Caco-2 (cell line): ENCODE results near the gene RAPGEF1. TPM values are rescaled to one million over a fixed set of nuclear protein-coding genes. Genes with fewer than 3 reads are reported as not detected.

Experiments used
- BruUV-seq: library from RNA; stranded (reverse); fragments of 400-500 nt; replicated peaks from 2 replicates; lab custom pipeline; 2021; lab: Mats Ljungman, UMichigan
- CTCF ChIA-PET: fragments of 300-600 bp; sonication (Branson Sonifier 250); formaldehyde crosslinking; loops from one replicate; lab custom pipeline; 2022; ENCODE audit warnings: antibody characterized with exemption; lab: Charles Lee
- POLR2A ChIA-PET: fragments of 300-600 bp; sonication (Branson Sonifier 250); formaldehyde crosslinking; loops from one replicate; lab custom pipeline; 2022; ENCODE audit warnings: antibody characterized with exemption; lab: Charles Lee
- DNase-seq, 2 experiments: peaks; one replicate each; pipeline versions ENCODE4 v3.0.0 to v3.0.0-alpha.2; 2020 to 2022
- H3K27me3 ChIP-seq: replicated peaks from 2 replicates; pipeline ENCODE4 v1.6.0; 2011; ENCODE audit warnings: low read length; ENCODE audit not compliant: control insufficient read depth, insufficient read depth
- H3K36me3 ChIP-seq: 2 replicates; pipeline ENCODE4 v1.5.1; 2011; ENCODE audit warnings: low read length; ENCODE audit not compliant: control insufficient read depth, insufficient read depth
- H3K4me1 ChIP-seq: fragments of 250-450 bp; sonication (Bioruptor Pico); 2 replicates; pipeline ENCODE4 v1.5.1; 2020; ENCODE audit warnings: mild to moderate bottlenecking
- H3K4me3 ChIP-seq: 2 replicates; pipeline ENCODE4 v1.5.1; 2011; ENCODE audit warnings: low read depth, mild to moderate bottlenecking, control low read depth, low read length
- H3K9me3 ChIP-seq: fragments of 250-450 bp; sonication (Bioruptor Pico); 2 replicates; pipeline ENCODE4 v1.5.1; 2020; ENCODE audit warnings: mild to moderate bottlenecking, moderate library complexity
- H3K27ac Mint-ChIP-seq: one replicate; pipeline ENCODE4 v1.8.0; 2022; ENCODE audit warnings: mixed read lengths; ENCODE audit not compliant: unreplicated experiment
- H3K27me3 Mint-ChIP-seq: one replicate; pipeline ENCODE4 v1.8.0; 2022; ENCODE audit warnings: mixed read lengths; ENCODE audit not compliant: insufficient read depth, unreplicated experiment
- H3K36me3 Mint-ChIP-seq: one replicate; pipeline ENCODE4 v1.8.0; 2022; ENCODE audit warnings: mild to moderate bottlenecking, mixed read lengths; ENCODE audit not compliant: insufficient read depth, unreplicated experiment
- H3K4me1 Mint-ChIP-seq: one replicate; pipeline ENCODE4 v1.8.0; 2022; ENCODE audit warnings: low read depth, mixed read lengths; ENCODE audit not compliant: unreplicated experiment
- H3K4me3 Mint-ChIP-seq: one replicate; pipeline ENCODE4 v1.8.0; 2022; ENCODE audit warnings: mild to moderate bottlenecking, moderate library complexity, mixed read lengths; ENCODE audit not compliant: unreplicated experiment
- H3K9me3 Mint-ChIP-seq: one replicate; pipeline ENCODE4 v1.8.0; 2022; ENCODE audit warnings: mixed read lengths; ENCODE audit not compliant: unreplicated experiment
- CTCF ChIP-seq, 2 experiments: fragments of 200-600 bp in 1 of 2; IDR thresholded peaks; 1 replicate in 1 of 2; 2 replicates in 1 of 2; pipeline versions ENCODE4 v1.5.1 to v1.8.0; 2011 to 2022; ENCODE audit warnings: antibody characterized with exemption in 1 of 2, control low read depth in 1 of 2, inconsistent platforms in 1 of 2, low read depth in 1 of 2, low read length in 1 of 2, mild to moderate bottlenecking in 1 of 2, moderate library complexity in 1 of 2; ENCODE audit not compliant: insufficient read depth in 1 of 2, severe bottlenecking in 1 of 2, unreplicated experiment in 1 of 2
- intact Hi-C: fragments of 100-400 bp; cut with micrococcal nuclease; formaldehyde crosslinking; loops from one replicate; pipeline ENCODE4 v1.10.0; 2022; ENCODE audit not compliant: unreplicated experiment
- total RNA-seq: library from RNA; stranded (reverse); gene quantifications from 2 replicates; pipeline ENCODE4 v1.2.3, GENCODE V29; 2022

The RAPGEF1 gene
- total RNA-seq, 1 experiment from 2014 or later, result 75.4 TPM

GRCh38 chr9:131623655-131624330 is 116.1 kb downstream of the RAPGEF1 start:
- no TSS peak for BruUV-seq
- POLR2A ChIA-PET, result no interaction called here

GRCh38 chr9:131622523-131622922 is 117.4 kb downstream of the RAPGEF1 start:
- Mint-ChIP-seq H3K36me3 (peaks cover 43% of the 10 kb centered on the region), H3K4me1 (no peaks in the 10 kb centered on the region), H3K9me3 (no peaks in the 10 kb centered on the region), H3K4me3 (no peak overlapping the region), H3K27ac (no peak overlapping the region), H3K27me3 (no peaks in the 10 kb centered on the region)
- intact Hi-C loops, result no loop called here
- ChIA-PET POLR2A (no interaction called here), CTCF (no interaction called here)
- no TSS peak for BruUV-seq
- no peak for DNase-seq
- Histone ChIP-seq H3K9me3 (no peaks in the 10 kb centered on the region), H3K27me3 (no peaks in the 10 kb centered on the region), H3K4me3 (no peak overlapping the region), H3K4me1 (no peaks in the 10 kb centered on the region), H3K36me3 (peaks cover 3% of the 10 kb centered on the region; the same call in 1 of the 2 replicates)
- no peak for TF ChIP-seq CTCF (IDR thresholded peaks at IDR 0.05; ENCODE audit: insufficient read depth in 1 of 2, low read depth in 1 of 2, low read length in 1 of 2, severe bottlenecking in 1 of 2, unreplicated experiment in 1 of 2)

More at GRCh38 chr9:131623655-131624330, 116.1 kb downstream of the RAPGEF1 start:
- H3K4me3 ChIP-seq, result no peak overlapping the region
- no peak for DNase-seq
- Mint-ChIP-seq H3K36me3 (peaks cover 43% of the 10 kb centered on the region), H3K9me3 (no peaks in the 10 kb centered on the region), H3K27ac (no peak overlapping the region), H3K4me3 (no peak overlapping the region), H3K27me3 (no peaks in the 10 kb centered on the region), H3K4me1 (no peaks in the 10 kb centered on the region)
- H3K36me3 ChIP-seq, result peaks cover 3% of the 10 kb centered on the region; the same call in 1 of the 2 replicates
- intact Hi-C loops, result no loop called here
- no peaks in the 10 kb centered on the region for H3K27me3 ChIP-seq
- TF ChIP-seq CTCF (IDR thresholded peaks at IDR 0.05; ENCODE audit: insufficient read depth in 1 of 2, low read depth in 1 of 2, low read length in 1 of 2, severe bottlenecking in 1 of 2, unreplicated experiment in 1 of 2), result no peak
- no peaks in the 10 kb centered on the region for H3K4me1 ChIP-seq
- CTCF ChIA-PET, result no interaction called here
- H3K9me3 ChIP-seq, result no peaks in the 10 kb centered on the region

GRCh38 chr9:131621551-131622358 is 118.1 kb downstream of the RAPGEF1 start:
- ChIA-PET CTCF (no interaction called here), POLR2A (interaction anchor here (0.7 kb wide), 1 partner anchor 19 kb away, joined by 4 read pairs; no protein-coding TSS in a partner anchor)
- H3K4me3 Mint-ChIP-seq, result no peak overlapping the region
- no peaks in the 10 kb centered on the region for H3K27me3 Mint-ChIP-seq
- H3K9me3 Mint-ChIP-seq, result no peaks in the 10 kb centered on the region
- peak overlapping the region; percentile 74 for H3K27ac Mint-ChIP-seq
- H3K36me3 Mint-ChIP-seq, result peaks cover 38% of the 10 kb centered on the region
- no peaks in the 10 kb centered on the region for H3K4me1 ChIP-seq
- DNase-seq, result no peak
- no peak overlapping the region for H3K4me3 ChIP-seq
- no peaks in the 10 kb centered on the region for H3K9me3 ChIP-seq
- no peaks in the 10 kb centered on the region for H3K27me3 ChIP-seq
- H3K36me3 ChIP-seq, result peaks cover 3% of the 10 kb centered on the region; the same call in 1 of the 2 replicates
- H3K4me1 Mint-ChIP-seq, result no peaks in the 10 kb centered on the region
- intact Hi-C loops, result no loop called here
- no peak for TF ChIP-seq CTCF (IDR thresholded peaks at IDR 0.05; ENCODE audit: insufficient read depth in 1 of 2, low read depth in 1 of 2, low read length in 1 of 2, severe bottlenecking in 1 of 2, unreplicated experiment in 1 of 2)
- no TSS peak for BruUV-seq
